CD14-positive monocyte (primary cell): ENCODE data around the gene ZNF76. TPM values are rescaled to one million over a fixed set of nuclear protein-coding genes. Genes with fewer than 3 reads are reported as not detected.
A peak's percentile ranks its signal among the peaks of the same experiment; 100 is the strongest.

Experiments used
- DNase-seq, 3 donors: peaks; one replicate each; pipeline ENCODE4 v3.0.0-alpha.2; 2011 to 2022
- H2AFZ ChIP-seq: 2 replicates; pipeline ENCODE4 v1.6.0; 2012; ENCODE audit warnings: mild to moderate bottlenecking, low read depth, low read length, inconsistent platforms; ENCODE audit not compliant: insufficient read depth, poor library complexity, severe bottlenecking
- H3K27ac ChIP-seq, 2 donors: 1 replicate in 1 of 2; 2 replicates in 1 of 2; pipeline ENCODE4 v1.5.1; 2012 to 2013; ENCODE audit warnings: low read length in 2 of 2, control low read depth in 1 of 2, inconsistent platforms in 1 of 2, low read depth in 1 of 2, mild to moderate bottlenecking in 1 of 2
- H3K27me3 ChIP-seq, 2 donors: one replicate each; pipeline versions ENCODE4 v1.6.0 to v1.6.1; 2011 to 2013; ENCODE audit warnings: low read length in 2 of 2; ENCODE audit not compliant: control insufficient read depth in 2 of 2, insufficient read depth in 2 of 2
- H3K36me3 ChIP-seq, 2 donors: replicated peaks in 1 of 2; 1 replicate in 1 of 2; 2 replicates in 1 of 2; pipeline versions ENCODE4 v1.5.1 to v1.6.1; 2012 to 2013; ENCODE audit warnings: low read length in 2 of 2, control low read depth in 1 of 2, inconsistent platforms in 1 of 2, mild to moderate bottlenecking in 1 of 2; ENCODE audit not compliant: insufficient read depth in 2 of 2, control insufficient read depth in 1 of 2
- H3K4me1 ChIP-seq, 2 donors: 1 replicate in 1 of 2; 2 replicates in 1 of 2; pipeline versions ENCODE4 v1.5.1 to v1.6.1; 2012 to 2013; ENCODE audit warnings: low read length in 2 of 2, control low read depth in 1 of 2, inconsistent platforms in 1 of 2, mild to moderate bottlenecking in 1 of 2, moderate library complexity in 1 of 2; ENCODE audit not compliant: insufficient read depth in 2 of 2, control insufficient read depth in 1 of 2
- H3K4me2 ChIP-seq: replicated peaks from 2 replicates; pipeline ENCODE3; 2012; ENCODE audit warnings: low read length, moderate library complexity, mild to moderate bottlenecking; ENCODE audit not compliant: poor library complexity, severe bottlenecking; ENCODE audit errors: extremely low read depth
- H3K4me3 ChIP-seq, 3 experiments: fragments of 200-600 bp in 1 of 3; sonication (generic) in 1 of 3; replicated peaks in 1 of 3; 1 replicate in 2 of 3; 2 replicates in 1 of 3; pipeline ENCODE4 v1.5.1; 2011 to 2013; ENCODE audit warnings: low read length in 3 of 3, mild to moderate bottlenecking in 3 of 3, control low read depth in 2 of 3, low read depth in 2 of 3, inconsistent platforms in 1 of 3, moderate library complexity in 1 of 3
- H3K79me2 ChIP-seq: 2 replicates; pipeline ENCODE4 v1.6.0; 2012; ENCODE audit warnings: mild to moderate bottlenecking, control low read depth, inconsistent platforms, low read length, moderate library complexity; ENCODE audit not compliant: insufficient read depth
- H3K9ac ChIP-seq: 2 replicates; pipeline ENCODE4 v1.6.0; 2017; ENCODE audit warnings: low read length, mild to moderate bottlenecking; ENCODE audit not compliant: insufficient read depth, poor library complexity, severe bottlenecking
- H3K9me3 ChIP-seq, 2 donors: replicated peaks in 1 of 2; 1 replicate in 1 of 2; 2 replicates in 1 of 2; pipeline versions ENCODE4 v1.5.1 to v1.6.1; 2012 to 2013; ENCODE audit warnings: low read length in 2 of 2, control low read depth in 1 of 2; ENCODE audit not compliant: control insufficient read depth in 1 of 2, insufficient read depth in 1 of 2
- H4K20me1 ChIP-seq: 2 replicates; pipeline ENCODE4 v1.6.0; 2012; ENCODE audit warnings: mild to moderate bottlenecking, low read length, control low read depth, moderate library complexity; ENCODE audit not compliant: insufficient read depth
- H3K27ac Mint-ChIP-seq, 7 donors: one replicate each; pipeline ENCODE4 v1.8.0; 2020; ENCODE audit warnings: mild to moderate bottlenecking in 7 of 7, mixed read lengths in 7 of 7, moderate library complexity in 6 of 7, inconsistent platforms in 2 of 7
- H3K27me3 Mint-ChIP-seq, 3 donors: one replicate each; pipeline ENCODE4 v1.8.0; 2021 to 2022; ENCODE audit warnings: low read depth in 3 of 3, mild to moderate bottlenecking in 3 of 3, mixed read lengths in 3 of 3, moderate library complexity in 3 of 3, inconsistent platforms in 1 of 3
- H3K36me3 Mint-ChIP-seq, 2 donors: one replicate each; pipeline ENCODE4 v1.8.0; 2020; ENCODE audit warnings: mixed read lengths in 2 of 2, inconsistent platforms in 1 of 2, mild to moderate bottlenecking in 1 of 2
- H3K4me1 Mint-ChIP-seq: one replicate; pipeline ENCODE4 v1.8.0; 2020; ENCODE audit warnings: mild to moderate bottlenecking, mixed read lengths
- H3K4me3 Mint-ChIP-seq, 2 donors: one replicate each; pipeline ENCODE4 v1.8.0; 2020; ENCODE audit warnings: mild to moderate bottlenecking in 2 of 2, mixed read lengths in 2 of 2, moderate library complexity in 1 of 2
- H3K9me3 Mint-ChIP-seq, 7 donors: one replicate each; pipeline ENCODE4 v1.8.0; 2020 to 2022; ENCODE audit warnings: mixed read lengths in 7 of 7, mild to moderate bottlenecking in 6 of 7, moderate library complexity in 6 of 7, inconsistent platforms in 2 of 7
- CTCF ChIP-seq: fragments of 200-600 bp; IDR thresholded peaks from one replicate; pipeline ENCODE4 v1.8.0; 2022; ENCODE audit warnings: antibody characterized with exemption, mild to moderate bottlenecking
- WGBS: methylation state at CpG from one replicate; pipeline ENCODE4 v1.1.5; 2013; ENCODE audit warnings: missing lambda C conversion rate; ENCODE audit not compliant: insufficient coverage; 5-methylcytosine and 5-hydroxymethylcytosine counted together
- intact Hi-C, 2 donors: fragments of 100-400 bp; cut with micrococcal nuclease; formaldehyde crosslinking; loops; one replicate each; pipeline versions ENCODE4 v1.15.0 to v1.15.1; 2023
- polyA plus RNA-seq, 3 donors: library from polyadenylated mRNA; depleted of rRNA in 1 of 3; unstranded in 2 of 3; stranded (reverse) in 1 of 3; fragments of 300-500 nt in 2 of 3; fragments of >200 nt in 1 of 3; fragmentation: Illumina TruSeq in 2 of 3; gene quantifications; 1 replicate in 2 of 3; 2 replicates in 1 of 3; pipeline ENCODE4 v1.2.3, GENCODE V29; 2012 to 2021

Gene ZNF76
- polyA plus RNA-seq, 3 donors: 6.8 to 49.7 (median 9.6) TPM

GRCh38 chr6:35312807-35313206, 53.3 kb downstream of the ZNF76 start:
- Mint-ChIP-seq H3K4me3 (no peak overlapping the region), H3K27ac (peak overlapping the region; percentile 43 to 96 (median 79)), H3K36me3 (peaks cover 63 to 89% of the 10 kb centered on the region in 2 donors), H3K4me1 (peaks cover 52% of the 10 kb centered on the region), H3K9me3 (peaks cover 0 to 1% (median 0%) of the 10 kb centered on the region in 7 donors), H3K27me3 (no peaks in the 10 kb centered on the region)
- peak in 2 of 3 donors; percentile 26 to 38 for DNase-seq
- H2AFZ ChIP-seq: no peak overlapping the region
- H3K9me3 ChIP-seq: no peaks in the 10 kb centered on the region
- peaks cover 52% of the 10 kb centered on the region for H3K79me2 ChIP-seq
- intact Hi-C loops: loop anchor here in 1 of 2 donors (2.0 kb wide), 1 partner anchor 14 kb away; no protein-coding TSS in a partner anchor
- peak overlapping the region; percentile 47 to 81 for H3K27ac ChIP-seq
- H3K36me3 ChIP-seq: peaks cover 34 to 67% of the 10 kb centered on the region in 2 donors
- no CpG with 5 or more reads among the region's 2 CpGs for WGBS
- no peak overlapping the region for H3K4me3 ChIP-seq
- no peaks in the 10 kb centered on the region for H3K27me3 ChIP-seq
- no peak overlapping the region for H3K4me2 ChIP-seq
- peaks cover 42 to 48% of the 10 kb centered on the region in 2 donors for H3K4me1 ChIP-seq
- TF ChIP-seq CTCF: no peak
- no peak overlapping the region for H3K9ac ChIP-seq
- H4K20me1 ChIP-seq: peaks cover 58% of the 10 kb centered on the region

- Histone ChIP-seq H3K9me3 (no peaks in the 10 kb centered on the region), H3K79me2 (peaks cover 26% of the 10 kb centered on the region), H3K4me2 (no peak overlapping the region), H3K27ac (no peak overlapping the region), H4K20me1 (peaks cover 59% of the 10 kb centered on the region), H3K4me1 (peaks cover 11 to 16% of the 10 kb centered on the region in 2 donors), H3K9ac (no peak overlapping the region), H3K36me3 (peaks cover 69 to 83% of the 10 kb centered on the region in 2 donors), H2AFZ (no peak overlapping the region), H3K27me3 (no peaks in the 10 kb centered on the region), H3K4me3 (no peak overlapping the region)
- no peak for DNase-seq
- WGBS: 98% methylated on average over 26 of the region's 28 CpGs
- intact Hi-C loops: no loop called here
- no peak for TF ChIP-seq CTCF
- Mint-ChIP-seq H3K27ac (peak overlapping the region in 2 of 7 donors; percentile 21 to 36), H3K4me3 (no peak overlapping the region), H3K27me3 (peaks cover 0 to 4% (median 0%) of the 10 kb centered on the region in 3 donors), H3K9me3 (peaks cover 0 to 4% (median 0%) of the 10 kb centered on the region in 7 donors), H3K4me1 (peaks cover 15% of the 10 kb centered on the region), H3K36me3 (peaks cover 80 to 94% of the 10 kb centered on the region in 2 donors)
Measured at GRCh38 chr6:35317483-35318195, 58.1 kb downstream of the ZNF76 start.
